Osteoblast (primary cell): Measurements from ENCODE around the gene FOXO3. TPM values are rescaled to one million over a fixed set of nuclear protein-coding genes. Genes with fewer than 3 reads are reported as not detected.
A peak's percentile ranks its signal among the peaks of the same experiment; 100 is the strongest.
"Not testable (repeated sequence)": the region's sequence is repeated elsewhere in the genome, so short reads cannot be mapped to it uniquely, and the experiment has no call there.

Experiments used
- DNase-seq: peaks from one replicate; pipeline ENCODE4 v3.0.0; 2011; ENCODE audit warnings: low spot score, mixed read lengths; ENCODE audit not compliant: insufficient read length; ENCODE audit errors: missing footprints
- H2AFZ ChIP-seq: 2 replicates; pipeline ENCODE4 v1.6.0; 2011; ENCODE audit warnings: mild to moderate bottlenecking, low read length
- H3K27ac ChIP-seq: 2 replicates; pipeline ENCODE4 v1.5.1; 2011; ENCODE audit warnings: mild to moderate bottlenecking, low read depth, low read length, moderate library complexity
- H3K27me3 ChIP-seq: 2 replicates; pipeline ENCODE4 v1.6.0; 2012; ENCODE audit warnings: mild to moderate bottlenecking, control low read depth, inconsistent platforms, low read length, moderate library complexity; ENCODE audit not compliant: insufficient read depth
- H3K36me3 ChIP-seq: 2 replicates; pipeline ENCODE4 v1.5.1; 2011; ENCODE audit warnings: mild to moderate bottlenecking, low read length, control low read depth, moderate library complexity; ENCODE audit not compliant: insufficient read depth
- H3K4me1 ChIP-seq: 2 replicates; pipeline ENCODE4 v1.5.1; 2011; ENCODE audit warnings: mild to moderate bottlenecking, low read length, control low read depth, moderate library complexity; ENCODE audit not compliant: insufficient read depth
- H3K4me2 ChIP-seq: 2 replicates; pipeline ENCODE4 v1.6.0; 2011; ENCODE audit warnings: mild to moderate bottlenecking, low read length; ENCODE audit not compliant: insufficient read depth
- H3K4me3 ChIP-seq: fragments of 200-600 bp; sonication (generic); 3 replicates; pipeline ENCODE4 v1.5.1; 2012; ENCODE audit warnings: mild to moderate bottlenecking, low read length, inconsistent platforms; ENCODE audit not compliant: insufficient read depth
- H3K79me2 ChIP-seq: 2 replicates; pipeline ENCODE4 v1.6.0; 2012; ENCODE audit warnings: mild to moderate bottlenecking, low read length, control low read depth, inconsistent platforms; ENCODE audit not compliant: insufficient read depth
- H3K9me3 ChIP-seq: 2 replicates; pipeline ENCODE4 v1.5.1; 2011; ENCODE audit warnings: low read depth, low read length, control low read depth
- H4K20me1 ChIP-seq: 2 replicates; pipeline ENCODE4 v1.6.0; 2012; ENCODE audit warnings: mild to moderate bottlenecking, low read length, control low read depth; ENCODE audit not compliant: insufficient read depth
- total RNA-seq: library from RNA; depleted of rRNA; stranded (reverse); fragments of >200 nt; gene quantifications from 2 replicates; pipeline ENCODE4 v1.2.3, GENCODE V29; 2012
- TF ChIP-seq, protein P1 (sequence below): IDR thresholded peaks from 2 replicates; pipeline ENCODE4 v1.5.1; 2011; ENCODE audit warnings: mild to moderate bottlenecking, low read depth, low read length, moderate library complexity; ENCODE audit errors: extremely low read depth

The FOXO3 gene
- total RNA-seq, 1 donor, result 53.2 TPM

DNA sequence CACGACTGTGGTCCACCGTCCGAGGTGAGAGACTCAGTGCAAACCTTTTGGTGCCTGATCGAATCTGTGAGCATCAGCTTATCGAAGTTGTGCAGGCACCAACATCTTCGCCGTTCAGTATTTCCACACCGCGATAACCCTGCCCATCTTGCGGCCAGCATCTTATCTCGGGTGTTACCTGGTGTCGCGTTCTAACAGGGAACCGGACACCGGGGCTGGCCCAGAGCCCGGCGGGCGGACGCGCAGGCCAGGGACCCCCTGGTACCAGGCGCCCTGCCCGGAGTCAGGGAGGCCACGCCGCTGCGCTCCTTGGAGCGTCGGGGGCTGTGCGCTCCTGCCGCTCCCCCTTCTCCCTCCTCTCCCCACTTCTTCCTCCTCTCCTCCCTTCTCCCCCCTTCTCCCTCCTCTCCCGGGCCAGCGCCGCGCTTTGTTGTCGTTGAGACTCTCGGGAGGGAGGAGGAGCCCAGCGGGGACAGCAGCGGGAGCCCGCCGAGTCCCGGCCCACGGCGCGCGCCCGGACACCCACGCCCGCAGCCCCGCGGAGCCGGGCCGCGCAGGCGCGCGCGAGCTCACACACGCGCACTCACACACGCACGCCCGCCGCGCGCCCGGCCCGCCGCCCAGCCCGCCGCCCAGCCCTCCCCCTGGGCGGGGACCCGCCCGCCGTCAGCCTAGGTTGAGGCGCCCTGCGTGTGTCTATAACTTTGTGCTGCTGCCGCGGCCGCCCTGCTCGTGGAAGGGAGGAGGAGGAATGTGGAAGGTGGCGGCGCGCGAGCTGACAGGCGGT, 1.4 kb upstream of the FOXO3 start:
- H3K27me3 ChIP-seq, result no peaks in the 10 kb centered on the region
- H4K20me1 ChIP-seq, result peaks cover 15% of the 10 kb centered on the region
- TF ChIP-seq, protein P1, sequence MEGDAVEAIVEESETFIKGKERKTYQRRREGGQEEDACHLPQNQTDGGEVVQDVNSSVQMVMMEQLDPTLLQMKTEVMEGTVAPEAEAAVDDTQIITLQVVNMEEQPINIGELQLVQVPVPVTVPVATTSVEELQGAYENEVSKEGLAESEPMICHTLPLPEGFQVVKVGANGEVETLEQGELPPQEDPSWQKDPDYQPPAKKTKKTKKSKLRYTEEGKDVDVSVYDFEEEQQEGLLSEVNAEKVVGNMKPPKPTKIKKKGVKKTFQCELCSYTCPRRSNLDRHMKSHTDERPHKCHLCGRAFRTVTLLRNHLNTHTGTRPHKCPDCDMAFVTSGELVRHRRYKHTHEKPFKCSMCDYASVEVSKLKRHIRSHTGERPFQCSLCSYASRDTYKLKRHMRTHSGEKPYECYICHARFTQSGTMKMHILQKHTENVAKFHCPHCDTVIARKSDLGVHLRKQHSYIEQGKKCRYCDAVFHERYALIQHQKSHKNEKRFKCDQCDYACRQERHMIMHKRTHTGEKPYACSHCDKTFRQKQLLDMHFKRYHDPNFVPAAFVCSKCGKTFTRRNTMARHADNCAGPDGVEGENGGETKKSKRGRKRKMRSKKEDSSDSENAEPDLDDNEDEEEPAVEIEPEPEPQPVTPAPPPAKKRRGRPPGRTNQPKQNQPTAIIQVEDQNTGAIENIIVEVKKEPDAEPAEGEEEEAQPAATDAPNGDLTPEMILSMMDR, result no peak
- H3K4me3 ChIP-seq, result peak overlapping the region; percentile 97
- no peaks in the 10 kb centered on the region for H3K36me3 ChIP-seq
- H3K4me1 ChIP-seq, result peaks cover 18% of the 10 kb centered on the region
- peak; percentile 97 for DNase-seq
- peak overlapping the region; percentile 99 for H2AFZ ChIP-seq
- peaks cover 21% of the 10 kb centered on the region for H3K79me2 ChIP-seq
- no peaks in the 10 kb centered on the region for H3K9me3 ChIP-seq
- H3K4me2 ChIP-seq, result peak overlapping the region; percentile 100
- peak overlapping the region; percentile 94 for H3K27ac ChIP-seq

DNA sequence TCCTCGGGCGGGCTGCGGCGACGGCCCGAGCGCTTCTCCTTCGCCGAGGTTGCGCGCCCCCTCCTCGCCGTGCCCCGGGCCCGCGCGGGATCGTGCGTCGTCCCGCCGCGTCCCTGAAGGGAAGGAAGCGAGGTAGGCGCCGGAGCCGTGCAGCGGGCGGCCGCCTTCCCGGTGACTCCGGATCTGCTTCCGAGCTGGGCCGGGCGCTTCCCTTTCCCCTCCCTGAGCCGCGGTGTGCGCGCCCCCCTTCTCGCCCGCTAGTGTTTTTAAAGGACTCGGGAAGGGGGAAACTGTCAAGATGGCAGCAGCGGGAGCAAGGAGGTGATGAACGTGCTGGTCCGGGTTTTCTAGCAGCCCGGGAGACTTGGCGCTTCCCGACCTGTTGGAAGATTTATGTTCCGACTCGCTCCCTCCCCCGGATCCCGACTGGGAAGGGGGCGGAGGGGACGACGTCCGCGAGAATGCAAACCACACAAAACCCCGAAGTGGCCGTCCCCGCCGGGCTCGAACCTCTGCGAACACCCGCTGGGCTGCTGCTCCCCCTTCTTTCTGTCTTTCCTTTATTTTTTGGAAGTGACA, 744 bp upstream of the FOXO3 start:
- peak overlapping the region; percentile 81 for H3K27ac ChIP-seq
- H3K4me2 ChIP-seq, result peak overlapping the region; percentile 85
- H3K36me3 ChIP-seq, result no peaks in the 10 kb centered on the region
- peak overlapping the region; percentile 51 for H2AFZ ChIP-seq
- peak; percentile 88 for DNase-seq
- no peaks in the 10 kb centered on the region for H3K27me3 ChIP-seq
- peaks cover 25% of the 10 kb centered on the region for H3K4me1 ChIP-seq
- H3K79me2 ChIP-seq, result peaks cover 27% of the 10 kb centered on the region
- TF ChIP-seq, protein P1, result no peak
- H4K20me1 ChIP-seq, result peaks cover 16% of the 10 kb centered on the region
- H3K4me3 ChIP-seq, result peak overlapping the region; percentile 97
- H3K9me3 ChIP-seq, result no peaks in the 10 kb centered on the region

DNA sequence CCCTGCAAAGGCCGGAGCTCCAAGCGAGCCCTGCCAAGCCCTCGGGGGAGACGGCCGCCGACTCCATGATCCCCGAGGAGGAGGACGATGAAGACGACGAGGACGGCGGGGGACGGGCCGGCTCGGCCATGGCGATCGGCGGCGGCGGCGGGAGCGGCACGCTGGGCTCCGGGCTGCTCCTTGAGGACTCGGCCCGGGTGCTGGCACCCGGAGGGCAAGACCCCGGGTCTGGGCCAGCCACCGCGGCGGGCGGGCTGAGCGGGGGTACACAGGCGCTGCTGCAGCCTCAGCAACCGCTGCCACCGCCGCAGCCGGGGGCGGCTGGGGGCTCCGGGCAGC, 561 bp downstream of the FOXO3 start:
- peak overlapping the region; percentile 87 for H3K27ac ChIP-seq
- not testable (repeated sequence) for H2AFZ ChIP-seq

DNA sequence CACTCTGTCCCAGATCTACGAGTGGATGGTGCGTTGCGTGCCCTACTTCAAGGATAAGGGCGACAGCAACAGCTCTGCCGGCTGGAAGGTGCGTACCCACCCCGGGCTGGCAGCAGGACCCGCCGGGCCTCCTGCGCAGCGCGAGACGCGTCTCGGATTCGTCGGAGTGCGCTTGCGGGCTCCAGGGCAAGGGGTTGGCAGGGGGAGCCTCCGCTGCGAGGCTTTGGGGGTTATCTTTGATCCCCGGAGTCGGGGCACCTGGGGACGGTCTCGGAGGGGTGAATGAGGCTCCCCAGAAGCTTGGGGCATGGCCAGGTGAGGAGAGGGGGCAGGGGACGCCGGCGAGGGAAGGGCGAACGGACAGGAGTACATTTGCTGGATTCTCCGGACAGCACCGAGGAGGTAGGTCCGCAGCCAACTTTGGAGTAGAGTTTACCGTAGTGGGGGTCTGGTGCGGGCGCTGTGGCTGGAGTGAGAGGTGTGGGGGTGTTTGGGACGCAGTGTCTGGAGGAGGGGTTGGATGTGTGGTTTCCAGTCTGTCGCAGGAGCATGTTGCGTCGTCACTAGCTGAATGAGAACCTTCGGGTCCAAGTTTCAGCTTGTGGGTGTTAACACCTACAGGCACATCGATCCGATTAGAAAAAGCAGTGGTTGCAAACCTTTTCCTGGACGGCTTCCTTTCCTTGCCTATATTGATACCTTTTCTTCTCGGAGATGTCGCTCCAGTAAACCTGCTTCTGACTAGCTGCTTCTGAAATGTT, 1.2 kb downstream of the FOXO3 start:
- peaks cover 42% of the 10 kb centered on the region for H3K4me1 ChIP-seq
- H3K4me3 ChIP-seq, result peak overlapping the region; percentile 97
- H3K4me2 ChIP-seq, result peak overlapping the region; percentile 89
- H3K27me3 ChIP-seq, result no peaks in the 10 kb centered on the region
- TF ChIP-seq, protein P1, result no peak
- peak overlapping the region; percentile 87 for H3K27ac ChIP-seq
- H3K9me3 ChIP-seq, result no peaks in the 10 kb centered on the region
- peak overlapping the region; percentile 32 for H2AFZ ChIP-seq
- peak; percentile 89 for DNase-seq
- peaks cover 40% of the 10 kb centered on the region for H3K79me2 ChIP-seq
- H3K36me3 ChIP-seq, result peaks cover 2% of the 10 kb centered on the region
- peaks cover 24% of the 10 kb centered on the region for H4K20me1 ChIP-seq

More for the DNA sequence above, 561 bp downstream of the FOXO3 start:
- H4K20me1 ChIP-seq, result peaks cover 20% of the 10 kb centered on the region
- not testable (repeated sequence) for H3K27me3 ChIP-seq, DNase-seq, H3K9me3 ChIP-seq, H3K36me3 ChIP-seq
- H3K79me2 ChIP-seq, result peaks cover 33% of the 10 kb centered on the region
- peak overlapping the region; percentile 89 for H3K4me2 ChIP-seq
- peak overlapping the region; percentile 97 for H3K4me3 ChIP-seq
- peaks cover 37% of the 10 kb centered on the region for H3K4me1 ChIP-seq
